DMS 273 treated with DMSO at 0.1 percent for 48 hours (cell line): ENCODE data around the gene TSPO2.

Experiments used
- DNase-seq: peaks from one replicate; lab custom pipeline; 2025; lab: John Stamatoyannopoulos, UW

The TSPO2 gene

GRCh38 chr6:41051873-41052272 is 9.6 kb downstream of the TSPO2 start:
- DNase-seq, result no peak

GRCh38 chr6:41053041-41053440 is 10.8 kb downstream of the TSPO2 start, which contains the start of gene APOBEC2:
TSS of gene APOBEC2 (plus strand) at chr6:41053202. CDS start at chr6:41053348, 146 bp downstream.
- no peak for DNase-seq

DNA sequence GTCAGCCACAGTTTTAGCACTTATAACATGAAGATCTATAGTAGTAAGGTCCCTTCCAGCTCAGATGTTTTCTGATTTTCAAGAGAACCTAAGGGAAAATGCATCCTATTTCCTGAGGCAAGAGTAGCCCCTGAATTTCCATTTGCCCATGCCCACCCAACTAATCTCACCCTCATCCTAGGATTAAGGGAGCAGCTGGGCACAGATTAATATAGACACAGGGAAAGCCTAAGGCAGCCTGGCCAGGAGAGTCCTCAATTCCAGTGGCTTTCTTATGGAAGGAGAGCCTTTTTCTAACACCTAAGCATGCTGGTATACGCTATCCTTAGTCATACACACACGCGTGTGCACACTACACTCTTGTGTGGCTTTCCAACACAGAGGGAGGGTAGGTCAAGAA is 12.2 kb downstream of the TSPO2 start:
- DNase-seq, result no peak

DNA sequence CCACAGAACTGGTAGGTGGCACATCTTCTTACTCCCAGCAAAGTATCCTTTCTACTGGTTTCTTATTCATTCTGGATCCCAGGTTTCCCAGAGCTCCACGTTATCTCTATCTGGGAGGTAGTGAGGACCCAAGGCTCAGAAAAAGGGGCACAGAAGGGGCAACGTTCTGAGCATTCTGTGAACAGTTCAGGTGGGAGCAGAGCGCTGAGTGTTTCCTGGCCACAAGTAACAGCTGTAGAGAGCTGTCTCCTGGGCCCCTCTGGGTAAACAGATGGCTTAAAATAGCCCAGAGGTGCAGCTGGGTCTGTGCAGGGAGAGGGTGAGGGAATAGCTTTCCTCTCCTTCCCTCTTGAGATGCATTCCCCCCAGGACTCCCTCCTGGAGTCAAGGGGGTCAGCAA is 12.9 kb downstream of the TSPO2 start:
- DNase-seq, result no peak

DNA sequence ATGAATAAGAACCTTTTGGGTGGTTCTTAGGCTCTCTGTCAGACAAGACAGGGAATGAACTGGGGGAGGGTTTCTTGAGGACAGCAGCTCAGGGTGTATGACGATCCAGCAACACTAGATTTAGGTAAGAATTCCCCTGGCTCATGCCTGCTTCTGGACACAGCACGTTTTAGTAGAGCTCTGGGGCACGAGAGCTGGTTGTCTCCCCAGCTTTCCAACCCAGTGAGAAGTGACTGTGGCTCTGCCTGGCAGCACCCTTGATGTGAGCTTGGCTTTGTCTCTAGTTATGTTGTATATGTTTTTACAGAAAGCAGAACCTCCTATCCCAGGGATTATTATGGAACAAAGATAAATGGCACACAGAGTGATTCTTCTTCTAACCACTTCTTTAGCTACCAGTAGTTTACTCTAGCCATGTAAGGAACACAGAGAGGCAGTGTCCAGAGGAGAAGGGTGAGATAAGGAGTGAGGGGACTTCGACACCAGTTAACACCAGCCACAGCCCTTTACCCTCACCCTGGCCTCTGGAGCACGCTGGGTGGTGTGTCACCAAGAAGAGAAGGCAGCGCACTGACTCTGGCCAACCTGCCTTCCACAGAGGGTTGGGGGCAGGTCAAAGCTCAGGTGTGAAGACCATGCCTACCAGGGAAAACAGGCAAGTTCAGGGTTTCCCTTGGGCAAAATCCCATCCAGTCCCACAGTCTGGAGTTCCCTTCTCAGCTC is 14.7 kb downstream of the TSPO2 start:
- DNase-seq, result no peak

GRCh38 chr6:41058783-41059181 is 16.5 kb downstream of the TSPO2 start:
- DNase-seq, result no peak

DNA sequence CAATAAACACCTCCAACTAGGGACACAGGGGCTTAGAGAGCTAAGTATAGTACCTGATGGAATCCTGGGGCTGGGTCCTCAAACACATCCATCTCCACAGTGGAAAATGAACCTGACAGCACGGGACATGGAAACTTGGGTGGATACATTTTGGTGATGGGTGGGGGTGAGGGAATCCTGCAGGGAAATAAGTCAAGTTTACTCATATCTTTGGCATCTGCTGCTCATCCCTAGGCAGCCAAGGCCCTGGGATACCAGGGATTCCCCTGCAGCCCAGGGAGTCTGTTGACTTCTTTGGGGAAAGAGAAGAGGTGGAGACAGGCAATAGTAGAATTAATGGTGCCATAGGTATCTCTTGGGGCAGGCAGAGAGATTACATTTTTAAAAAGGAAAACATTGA is 17.3 kb downstream of the TSPO2 start:
- no peak for DNase-seq

GRCh38 chr6:41061196-41061726 is 19.0 kb downstream of the TSPO2 start:
- DNase-seq, result no peak

GRCh38 chr6:41062056-41062455 is 19.8 kb downstream of the TSPO2 start:
- no peak for DNase-seq

GRCh38 chr6:41063884-41064285 is 21.6 kb downstream of the TSPO2 start:
- no peak for DNase-seq

- DNase-seq, result no peak
These were observed 22.6 kb downstream of the TSPO2 start for GRCh38 chr6:41064841-41065240.

DNA sequence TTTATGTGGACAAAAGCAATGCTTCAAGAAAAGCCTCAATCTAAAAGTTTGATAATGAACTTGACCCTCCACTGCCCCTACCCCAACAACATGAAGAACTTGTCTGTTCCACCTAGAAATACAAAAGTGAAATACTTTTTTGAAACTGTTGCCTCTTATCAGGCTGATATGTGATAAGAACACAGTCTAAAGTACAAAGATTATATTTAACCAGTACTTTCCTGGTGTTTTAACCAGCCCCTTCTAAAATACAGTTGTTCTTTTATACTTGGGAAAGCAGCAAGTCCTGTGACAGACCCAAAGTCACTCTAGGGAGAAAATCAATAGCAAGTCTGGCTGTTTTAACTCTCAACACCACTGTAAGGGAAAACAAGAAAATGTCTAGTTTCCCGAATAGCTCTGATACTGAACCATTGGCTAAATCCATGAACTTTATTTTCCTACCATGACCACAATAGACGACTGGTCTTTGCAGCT is 23.3 kb downstream of the TSPO2 start:
- no peak for DNase-seq

GRCh38 chr6:41066867-41067304 is 24.6 kb downstream of the TSPO2 start:
- DNase-seq, result peak; percentile 23

- no peak for DNase-seq
These were observed 29.2 kb downstream of the TSPO2 start for GRCh38 chr6:41071501-41071922.

DNA sequence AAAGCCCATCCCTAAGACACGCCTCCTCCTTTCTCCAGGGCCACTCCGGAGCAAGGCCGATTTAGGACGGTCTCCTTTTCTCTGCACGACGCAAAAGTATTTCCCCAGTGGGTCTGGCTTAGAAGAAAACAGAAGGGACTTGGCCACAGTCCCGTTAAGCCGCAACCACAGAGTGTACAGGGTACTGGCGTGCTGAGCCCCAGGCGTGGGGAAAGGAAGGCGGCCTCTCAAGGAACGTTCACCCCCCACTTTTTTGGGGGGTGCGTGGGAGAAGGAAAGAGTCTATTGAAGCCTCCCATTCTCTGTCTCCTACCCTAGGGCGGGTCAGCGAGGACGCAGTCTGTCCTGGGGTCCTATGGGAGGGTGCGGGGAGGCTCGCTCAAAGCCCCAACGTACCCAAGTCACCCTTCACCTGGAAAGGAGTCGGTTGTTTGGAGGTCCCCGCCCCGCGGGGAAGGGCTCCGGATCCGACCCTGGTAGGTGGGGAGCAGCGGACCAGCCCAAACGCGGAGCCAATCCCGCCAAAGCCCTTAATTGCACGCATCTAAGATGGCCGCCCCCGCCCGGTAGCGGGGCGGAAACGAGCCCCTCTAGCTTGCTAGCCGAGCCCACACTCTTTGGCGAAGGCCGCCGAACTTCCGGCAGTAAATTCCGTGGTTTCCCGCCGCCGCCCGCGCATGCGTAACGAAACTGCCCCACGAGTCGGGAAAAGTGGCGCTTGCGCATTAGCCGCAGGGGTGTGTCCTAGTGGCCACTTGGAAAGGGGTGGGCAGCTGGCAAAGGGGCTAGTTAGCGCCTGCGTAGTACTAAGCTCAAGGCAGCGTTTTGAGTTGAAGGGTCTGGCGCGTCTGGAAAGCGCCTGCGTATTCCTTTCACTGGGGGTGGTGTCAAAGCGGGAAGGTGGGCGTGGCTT is 29.9 kb downstream of the TSPO2 start, which contains the start of gene OARD1:
Gene OARD1 (minus strand): TSS at position 434 of the 913 bp plus-strand sequence. CDS start 722 bp downstream, outside the sequence.
- peak; percentile 100 for DNase-seq

DNA sequence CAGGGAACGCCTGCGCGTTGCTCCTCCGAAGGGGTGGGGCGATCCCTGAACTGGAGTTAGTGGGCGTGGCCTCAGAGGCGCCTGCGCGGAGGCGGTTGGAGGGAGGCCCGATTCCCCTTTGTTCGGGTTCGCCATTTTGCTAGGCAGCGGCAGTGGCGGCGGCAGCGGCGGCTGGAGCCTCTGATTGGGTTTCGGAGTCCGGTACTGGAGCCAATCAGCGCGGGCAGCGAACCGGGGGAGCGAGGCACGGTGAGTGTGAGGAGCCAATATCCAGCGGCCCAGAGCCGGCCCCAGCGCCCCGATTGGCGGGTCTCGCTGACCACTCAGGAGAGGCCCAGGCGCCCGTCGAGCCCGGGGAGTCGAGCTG is 30.6 kb downstream of the TSPO2 start, which contains the start of gene NFYA:
Gene NFYA (plus strand): TSS at position 139 of the 367 bp plus-strand sequence. CDS start 6,116 bp downstream, outside the sequence.
- peak; percentile 99 for DNase-seq

DNA sequence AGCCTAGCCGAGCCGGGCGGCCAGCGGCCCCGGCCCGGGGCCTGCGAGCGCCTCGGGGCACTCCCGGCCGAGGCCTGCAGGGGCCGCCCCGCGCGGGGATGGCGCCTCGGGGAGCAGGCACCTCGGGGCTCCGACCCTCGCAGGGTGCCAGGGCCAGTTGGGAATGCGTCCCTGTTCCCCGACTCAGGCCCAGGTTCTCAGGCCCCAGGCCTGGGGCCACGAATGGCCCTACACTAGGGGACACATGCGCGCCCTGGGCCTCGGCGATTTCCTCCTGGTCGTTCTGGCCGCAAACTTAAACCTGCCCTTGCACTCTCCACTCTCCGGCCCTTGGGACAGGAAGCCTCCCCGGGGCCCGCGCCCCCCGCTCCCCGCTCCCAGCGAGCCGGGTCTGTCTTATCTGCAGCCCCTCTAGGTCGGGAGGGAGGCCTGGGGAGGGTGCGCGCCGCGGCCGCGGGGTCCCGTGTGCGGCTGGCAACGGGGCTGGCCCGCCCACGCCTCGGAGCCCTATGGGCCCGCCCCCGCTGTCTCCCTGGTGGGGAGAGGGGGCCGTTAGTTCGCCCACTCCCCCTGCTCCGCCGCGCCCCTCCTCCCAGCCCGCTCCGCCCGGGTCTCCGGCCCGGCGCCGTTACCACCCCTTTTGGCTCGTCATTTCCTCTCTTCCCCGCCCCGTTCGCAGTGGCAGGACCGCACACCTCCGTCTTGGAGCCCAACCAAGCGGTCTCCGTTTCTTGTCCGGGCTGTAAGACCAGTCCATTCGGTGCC is 31.1 kb downstream of the TSPO2 start:
- peak; percentile 70 for DNase-seq

GRCh38 chr6:41073968-41074691 is 31.9 kb downstream of the TSPO2 start:
- peak; percentile 15 for DNase-seq

GRCh38 chr6:41074692-41075436 is 32.6 kb downstream of the TSPO2 start:
- no peak for DNase-seq
